ENCODE data around the gene PUM1.

PUM1 gene

GRCh38 chr1:30887485-30888315, 177.8 kb downstream of the PUM1 start:
- DNase-seq, result no peak

- no peak for DNase-seq
Measured at GRCh38 chr1:30886710-30887428, 178.6 kb downstream of the PUM1 start.

GRCh38 chr1:30885570-30886522, 179.7 kb downstream of the PUM1 start:
- DNase-seq, result no peak

GRCh38 chr1:30884723-30885122, 180.8 kb downstream of the PUM1 start:
- DNase-seq, result no peak

GRCh38 chr1:30883389-30884172, 181.9 kb downstream of the PUM1 start:
- no peak for DNase-seq

- no peak for DNase-seq
Measured at GRCh38 chr1:30882678-30883388, 182.7 kb downstream of the PUM1 start.

Measured in effector CD8-positive, alpha-beta T cell (primary cell).